NCI-H1048 (cell line): ENCODE results near the gene TGFA.

ENCODE experiments used
- DNase-seq: peaks from one replicate; lab custom pipeline; 2025; lab: John Stamatoyannopoulos, UW

The TGFA gene

DNA sequence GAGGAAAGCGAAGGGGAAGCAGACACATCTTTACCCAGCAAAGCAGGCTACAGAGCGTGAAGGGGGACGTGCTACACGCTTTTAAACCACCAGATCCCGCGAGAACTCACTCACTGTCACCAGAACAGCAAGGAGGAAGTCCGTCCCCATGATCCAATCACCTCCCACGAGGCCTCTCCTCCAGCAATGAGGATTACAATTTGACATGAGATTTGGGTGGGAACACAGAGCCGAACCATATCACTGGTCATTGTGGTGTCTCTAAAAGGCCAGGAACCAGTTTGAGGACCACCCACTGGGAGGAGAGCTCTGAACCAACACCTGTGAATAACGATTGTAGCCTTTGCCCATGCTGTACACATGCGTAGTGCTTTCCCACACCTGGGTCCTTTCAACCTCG is 135.1 kb downstream of the TGFA start:
- no peak for DNase-seq

DNA sequence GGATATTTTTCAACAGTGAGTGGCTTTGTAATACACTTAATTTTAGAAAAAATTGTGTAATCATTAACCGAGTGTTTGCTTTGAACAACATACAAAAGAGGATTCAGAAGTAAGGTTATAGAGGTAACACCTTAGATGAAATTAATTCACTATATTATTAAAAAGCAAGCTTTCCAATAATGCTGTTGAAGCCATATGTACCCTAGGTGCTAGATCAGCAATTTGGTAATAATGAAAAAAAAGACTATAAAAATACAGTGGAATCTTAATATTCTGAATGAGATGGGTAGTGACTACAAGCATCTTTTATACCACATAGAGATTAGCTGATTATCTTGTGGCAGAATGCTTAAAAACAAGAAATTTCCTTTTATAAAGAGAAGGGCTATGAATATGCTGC is 136.6 kb downstream of the TGFA start:
- no peak for DNase-seq

DNA sequence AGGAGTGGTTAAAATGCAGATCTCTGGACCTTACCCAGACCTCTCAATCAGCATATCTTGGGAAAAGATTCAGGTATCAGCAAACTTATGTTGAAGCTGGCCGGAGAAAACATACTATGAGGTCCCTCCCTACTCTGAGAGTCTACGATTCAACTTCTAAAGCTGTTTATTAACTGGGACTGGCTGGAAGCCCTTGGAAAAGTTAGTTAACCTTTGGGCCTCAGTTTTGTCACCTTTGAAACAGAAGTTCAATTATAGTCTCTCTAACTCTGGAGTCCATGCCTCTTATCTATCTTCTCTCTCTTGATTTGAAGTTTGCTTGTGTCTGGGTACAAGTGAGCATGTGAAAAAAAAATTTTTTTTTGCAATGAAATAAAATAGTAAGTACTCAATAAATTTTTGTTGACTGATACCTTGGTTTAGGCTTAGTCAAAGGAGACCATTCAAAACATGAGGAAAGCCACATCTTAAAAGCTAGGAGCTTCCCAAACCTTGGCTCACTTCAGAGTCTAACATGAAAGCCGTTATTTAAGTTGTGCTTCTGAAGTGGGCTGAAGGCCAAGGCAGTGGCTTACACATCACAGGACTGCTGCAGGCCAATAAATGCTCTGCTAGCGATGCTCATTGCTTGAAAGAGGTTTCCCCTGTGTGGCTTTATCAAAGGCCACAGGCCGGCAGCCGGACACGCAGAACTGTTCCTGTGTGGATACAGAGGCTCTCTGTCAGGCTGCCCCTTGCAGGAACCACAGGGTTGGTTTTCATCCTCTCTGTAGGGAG is 141.1 kb downstream of the TGFA start:
- no peak for DNase-seq

DNA sequence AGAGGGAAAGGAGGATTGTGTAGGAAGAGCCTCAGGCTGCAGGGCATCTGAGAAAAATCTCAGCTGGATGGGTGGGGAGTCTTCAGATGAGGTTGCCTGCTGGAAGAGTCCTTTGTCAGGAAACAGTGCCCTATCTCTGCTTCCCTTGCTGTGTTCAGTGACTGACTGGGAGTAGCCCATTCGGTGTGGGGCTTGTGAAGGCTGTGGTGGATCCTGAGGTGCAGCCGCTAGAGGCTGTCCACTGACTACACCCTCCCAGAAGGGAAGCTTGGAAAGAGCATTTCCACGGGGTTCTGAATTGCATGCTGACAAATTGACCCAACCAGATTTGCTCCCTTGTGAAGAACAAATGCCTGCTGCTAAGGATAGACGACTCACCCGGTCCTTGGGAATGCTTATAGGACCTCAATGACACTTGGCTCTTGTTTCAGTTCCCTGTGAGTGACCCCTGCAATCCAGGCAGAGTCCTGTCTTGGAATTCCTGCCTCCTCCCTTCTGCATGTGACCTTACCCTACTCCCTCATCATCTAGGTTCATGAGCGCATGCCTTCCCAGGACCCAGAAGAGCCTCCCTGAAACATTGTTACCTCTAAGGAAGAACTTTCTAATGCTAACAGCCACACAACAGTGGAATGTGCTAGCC is 142.0 kb downstream of the TGFA start:
- no peak for DNase-seq

DNA sequence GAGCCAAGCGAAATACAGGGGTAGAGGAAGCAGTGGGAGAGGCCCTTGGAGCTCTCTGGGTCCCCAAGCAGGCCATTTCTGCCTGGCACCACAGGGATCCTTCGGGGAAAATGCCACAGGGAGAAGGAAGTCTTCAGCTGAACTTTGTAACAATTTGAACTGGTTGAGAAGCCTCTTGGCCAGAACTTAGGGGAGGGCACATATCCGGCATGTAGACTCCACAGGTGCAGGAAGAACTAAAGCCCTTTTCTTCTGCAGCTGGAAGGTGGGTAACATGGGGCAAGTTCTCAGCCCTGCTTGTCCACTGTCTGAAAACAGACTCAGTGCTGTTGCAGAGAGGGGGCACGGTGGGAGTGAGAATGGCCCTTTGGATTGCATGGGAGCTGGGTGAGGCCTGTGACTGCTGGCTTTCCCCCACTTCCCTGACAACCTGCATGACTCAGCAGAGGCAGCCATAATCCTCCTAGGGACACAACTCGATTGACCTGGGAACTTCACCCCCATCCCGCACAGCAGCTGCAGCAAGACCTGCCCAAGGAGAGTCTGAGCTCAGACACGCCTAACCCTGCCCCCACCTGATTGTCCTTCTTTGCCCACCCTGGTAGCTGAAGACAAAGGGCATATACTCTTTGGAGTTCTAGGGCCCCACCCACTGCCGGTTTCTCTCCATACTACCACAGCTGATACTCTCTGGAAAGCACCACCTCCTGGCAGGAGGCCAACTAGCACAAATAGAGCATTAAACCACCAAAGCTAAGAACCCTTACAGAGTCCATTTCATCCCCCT is 150.2 kb downstream of the TGFA start:
- DNase-seq = no peak

DNA sequence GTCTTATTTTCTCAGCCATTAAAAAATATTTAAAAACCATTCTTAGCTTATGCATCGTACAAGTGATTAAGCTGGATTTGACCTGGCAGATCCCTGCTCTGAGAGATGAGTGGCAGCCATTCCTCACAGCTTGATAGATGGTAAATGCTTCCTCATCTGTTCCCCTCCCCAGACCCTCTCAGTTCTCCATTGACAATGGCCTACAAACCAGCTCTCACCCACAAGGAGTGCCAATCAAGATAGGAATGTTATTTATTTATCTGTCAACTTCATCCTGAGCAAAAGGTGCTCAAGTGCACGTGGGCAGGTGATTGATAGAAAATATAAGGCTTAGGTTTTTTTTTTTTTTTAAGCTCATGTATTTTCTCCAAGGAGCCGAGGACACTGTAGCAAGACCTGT is 153.1 kb downstream of the TGFA start:
- DNase-seq = no peak

DNA sequence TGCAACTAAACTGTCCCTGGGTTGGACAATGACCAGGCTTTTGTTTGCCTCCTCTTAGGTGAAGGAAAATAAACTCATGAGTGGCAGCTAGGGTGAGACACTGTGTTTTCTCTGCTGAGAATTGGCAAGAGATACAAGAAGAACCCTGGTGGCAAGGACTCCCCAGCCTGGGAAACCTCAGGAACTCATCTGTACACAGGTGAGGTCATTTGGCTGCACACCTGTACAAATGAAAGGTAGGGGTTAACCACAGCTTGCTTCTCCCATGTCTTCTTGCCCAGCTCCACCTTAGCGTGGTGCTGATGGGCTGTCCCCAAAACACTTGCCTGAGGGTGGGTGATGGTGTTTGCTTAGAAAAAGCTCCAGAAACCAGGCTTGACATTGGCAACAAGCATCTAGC is 154.6 kb downstream of the TGFA start:
- no peak for DNase-seq
